T47D (cell line): ENCODE results near the gene CYP2J2.
A peak's percentile ranks its signal among the peaks of the same experiment; 100 is the strongest.

Experiments used
- DNase-seq, 2 experiments: peaks; one replicate each; pipeline versions ENCODE4 v3.0.0 to v3.0.0-alpha.2; 2011 to 2012; ENCODE audit warnings: low read depth in 1 of 2, low spot score in 1 of 2
- JUND ChIP-seq: IDR thresholded peaks from 2 replicates; pipeline ENCODE4 v1.6.1; 2012; ENCODE audit warnings: low read depth
- in situ Hi-C: cut with HindIII; loops from 2 replicates; pipeline ENCODE4 v1.10.0; 2016; ENCODE audit warnings: low sequenced_read_pairs, low pct_unique_long_range_greater_than_20kb

Gene CYP2J2

DNA sequence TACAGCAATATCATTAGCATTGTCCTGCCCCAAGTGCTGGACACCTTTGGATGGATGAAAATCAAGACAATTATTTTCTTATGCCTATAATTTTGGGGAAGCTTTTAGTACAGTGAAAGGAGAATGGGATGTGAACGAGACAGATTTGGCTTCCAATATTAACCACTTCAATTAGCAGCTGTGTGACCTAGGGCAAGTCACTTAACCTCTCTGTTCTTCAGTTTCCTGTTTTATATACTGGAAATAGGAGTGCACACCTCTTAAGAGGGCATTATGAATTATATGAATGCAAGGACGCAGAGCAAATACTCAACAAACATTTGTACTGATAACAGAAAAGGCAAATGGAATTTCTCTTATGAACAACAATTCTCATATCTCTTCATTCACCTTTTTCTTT, 18.5 kb downstream of the CYP2J2 start:
- no peak for TF ChIP-seq JUND
- in situ Hi-C loops, result no loop called here
- no peak for DNase-seq

GRCh38 chr1:59906931-59907330, 19.6 kb downstream of the CYP2J2 start:
- no peak for DNase-seq
- in situ Hi-C loops, result no loop called here
- TF ChIP-seq JUND, result no peak

- in situ Hi-C loops, result no loop called here
- peak in 1 of 2 experiments; percentile 59 for DNase-seq
- TF ChIP-seq JUND, result no peak
Measured at GRCh38 chr1:59903141-59903754, 23.3 kb downstream of the CYP2J2 start.

GRCh38 chr1:59901770-59902388, 24.7 kb downstream of the CYP2J2 start:
- no peak for TF ChIP-seq JUND
- in situ Hi-C loops, result no loop called here
- DNase-seq, result peak in 1 of 2 experiments; percentile 13

DNA sequence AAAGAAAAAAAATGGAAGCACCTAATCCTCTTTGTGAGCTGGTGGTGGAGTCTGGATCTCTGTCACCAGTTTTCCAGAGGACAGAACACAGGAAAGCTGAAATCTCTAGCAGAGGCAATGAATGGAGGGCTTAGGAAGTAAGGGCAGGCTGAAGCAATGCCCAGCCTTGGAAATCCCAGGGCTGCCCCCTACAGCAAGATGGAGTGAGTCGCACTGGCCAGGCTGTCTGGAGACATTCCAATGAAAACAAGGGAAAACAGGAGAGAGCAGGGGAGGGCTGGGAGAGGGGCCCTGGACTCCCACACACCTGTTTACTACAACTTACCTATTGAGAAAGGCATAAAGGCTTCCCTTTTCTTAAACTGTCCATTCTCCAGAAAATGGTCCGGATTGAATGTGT, 25.9 kb downstream of the CYP2J2 start:
- TF ChIP-seq JUND, result no peak
- DNase-seq, result no peak
- in situ Hi-C loops, result no loop called here

DNA sequence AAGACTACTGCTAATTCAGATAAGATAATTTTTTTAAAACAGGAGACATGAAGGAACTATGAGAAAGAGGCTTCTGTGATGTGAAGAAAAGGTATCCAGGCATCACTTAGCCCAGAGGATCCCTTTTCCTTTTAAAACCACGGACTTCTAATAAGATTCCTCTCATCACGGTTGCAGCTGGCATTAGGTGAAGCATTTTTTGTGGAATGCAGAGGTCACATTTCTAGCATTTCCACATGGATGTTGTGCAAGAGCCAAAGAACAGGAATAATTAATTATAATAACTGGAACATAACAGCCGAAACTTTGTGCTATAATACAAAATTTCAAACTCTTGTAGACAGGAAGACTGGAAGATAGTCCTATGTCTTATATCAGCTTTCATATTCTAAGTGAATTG, 27.6 kb downstream of the CYP2J2 start:
- in situ Hi-C loops, result no loop called here
- DNase-seq, result no peak
- TF ChIP-seq JUND, result no peak

- in situ Hi-C loops, result no loop called here
- no peak for TF ChIP-seq JUND
- DNase-seq, result no peak
Measured at GRCh38 chr1:59897165-59897564, 29.4 kb downstream of the CYP2J2 start.

DNA sequence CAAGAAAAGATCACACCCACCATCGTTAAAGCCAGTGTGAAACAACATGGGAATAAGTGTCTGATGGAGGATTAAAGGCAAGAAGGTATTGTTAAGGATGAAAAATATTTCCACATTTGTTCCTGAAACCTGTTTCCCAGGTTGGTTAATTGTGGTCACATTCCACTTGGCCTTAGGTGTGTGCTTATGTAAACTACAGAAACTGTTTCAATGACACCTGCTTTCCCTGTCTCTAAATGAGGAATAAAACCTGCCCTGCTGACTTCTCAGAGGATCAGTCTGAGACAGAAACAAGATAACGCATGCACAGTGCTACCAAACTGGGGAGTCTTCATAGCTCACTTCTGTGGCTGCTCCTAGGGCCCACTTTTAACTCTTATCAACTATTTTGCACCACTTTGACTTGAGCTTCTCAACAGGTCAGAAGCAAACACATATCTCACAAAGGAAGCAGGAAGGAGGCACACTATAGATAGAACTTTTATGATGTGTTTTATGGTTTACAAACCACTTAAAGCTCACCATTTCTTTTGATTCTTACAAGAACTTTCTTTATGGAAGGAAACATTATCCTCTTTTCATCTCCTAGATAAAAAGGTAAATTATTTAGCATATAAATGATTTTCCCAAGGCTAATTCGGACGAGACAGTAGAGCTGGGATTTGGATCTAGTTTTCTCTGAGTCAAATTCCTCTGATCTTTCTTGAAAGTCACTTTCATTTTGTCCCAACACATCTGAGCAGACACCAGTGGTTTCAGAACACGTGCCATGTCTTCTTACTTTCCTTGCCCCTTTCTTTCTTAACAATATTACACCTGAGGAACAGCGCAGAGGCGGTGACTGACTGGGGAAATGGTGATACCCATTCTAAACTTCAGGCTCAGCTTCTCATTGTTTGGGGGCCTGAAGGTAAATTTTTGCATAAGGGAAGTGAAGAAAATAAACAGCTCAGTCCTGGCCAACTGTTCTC, 33.4 kb downstream of the CYP2J2 start:
- in situ Hi-C loops, result no loop called here
- DNase-seq, result peak; percentile 12 to 90
- TF ChIP-seq JUND, result no peak

DNA sequence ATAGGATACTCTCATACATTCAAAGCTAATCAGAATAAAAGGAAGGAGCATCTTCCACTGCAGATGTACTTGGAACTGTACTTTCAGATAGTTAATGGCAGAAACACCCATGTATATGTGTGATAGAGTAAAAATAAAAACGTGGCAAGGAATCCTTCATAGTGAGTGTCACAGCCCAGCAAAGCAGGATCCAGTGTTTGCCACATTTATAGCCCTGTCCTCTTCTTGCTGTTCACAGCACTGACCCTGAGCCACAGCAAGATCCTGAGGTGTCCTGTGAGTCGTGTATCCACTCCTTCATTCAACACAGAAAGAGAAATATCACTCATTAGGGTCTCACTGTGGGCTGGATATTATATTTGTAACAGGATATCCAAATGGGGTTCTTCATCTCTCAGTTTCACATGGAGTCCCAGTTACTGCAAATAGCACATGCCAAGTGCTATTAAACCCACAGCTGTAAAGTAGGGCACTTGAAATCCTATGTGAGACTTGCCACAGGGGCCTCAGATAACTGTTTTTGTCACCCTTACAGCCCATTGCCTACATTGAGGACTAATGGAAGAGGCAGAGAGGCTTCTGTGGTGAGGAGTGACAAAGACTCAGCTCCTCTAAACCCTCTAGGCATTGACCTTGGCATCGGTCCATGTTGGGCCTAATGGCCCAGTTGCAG, 41.3 kb downstream of the CYP2J2 start:
- no peak for TF ChIP-seq JUND
- no peak for DNase-seq
- in situ Hi-C loops, result no loop called here

GRCh38 chr1:59880735-59881134, 45.8 kb downstream of the CYP2J2 start:
- DNase-seq, result no peak
- no peak for TF ChIP-seq JUND
- in situ Hi-C loops, result no loop called here

- no peak for TF ChIP-seq JUND
- in situ Hi-C loops, result no loop called here
- DNase-seq, result no peak
Measured at GRCh38 chr1:59879996-59880505, 46.5 kb downstream of the CYP2J2 start.

DNA sequence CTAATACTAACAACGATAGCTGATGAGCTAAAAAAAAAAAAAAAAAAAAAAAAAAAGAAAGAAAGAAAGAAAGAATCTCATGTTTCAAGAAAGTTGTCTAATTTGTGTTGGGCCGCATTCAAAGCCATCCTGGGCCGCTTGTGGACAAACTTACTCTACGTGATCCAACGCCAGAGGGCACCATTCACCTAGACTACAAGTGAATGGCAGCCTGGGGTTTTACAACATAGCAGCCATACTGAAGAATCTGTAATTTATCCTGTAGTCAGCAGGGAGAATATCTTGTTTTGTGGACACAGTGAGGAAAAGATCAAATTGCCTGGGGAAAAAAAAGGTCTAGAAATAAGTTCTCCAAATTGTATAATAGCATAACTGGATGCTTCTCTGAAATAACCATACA, 47.0 kb downstream of the CYP2J2 start:
- DNase-seq, result peak in 1 of 2 experiments; percentile 84

GRCh38 chr1:59878370-59878769, 48.2 kb downstream of the CYP2J2 start:
- TF ChIP-seq JUND, result no peak
- in situ Hi-C loops, result no loop called here
- no peak for DNase-seq

More for the DNA sequence above, 47.0 kb downstream of the CYP2J2 start:
- TF ChIP-seq JUND, result no peak
- in situ Hi-C loops, result no loop called here
